ENCODE measurements around the gene ABCA7. TPM values are rescaled to one million over a fixed set of nuclear protein-coding genes. Genes with fewer than 3 reads are reported as not detected.
"Not testable (repeated sequence)": the region's sequence is repeated elsewhere in the genome, so short reads cannot be mapped to it uniquely, and the experiment has no call there.

The ABCA7 gene
- total and polyA plus RNA-seq, 12 donors = 2.1 to 109 (median 18.8) TPM

GRCh38 chr19:1018932-1019615, 20.8 kb upstream of the ABCA7 start:
- no peaks in the 10 kb centered on the region for H3K9me3 ChIP-seq (replicated peaks in 1 of 3)
- peak overlapping the region in 1 of 5 donors; percentile 90 for H3K27ac ChIP-seq
- H3K4me3 ChIP-seq = peak overlapping the region in 1 of 4 donors; percentile 99
- H3K4me1 ChIP-seq (replicated peaks in 1 of 2) = peaks cover 27 to 51% of the 10 kb centered on the region in 2 donors
- H3K27me3 ChIP-seq = no peaks in the 10 kb centered on the region
- peaks cover 0 to 2% of the 10 kb centered on the region in 2 donors for H3K36me3 ChIP-seq (replicated peaks in 1 of 2)
- WGBS, 4 donors = 43 to 48% (median 44%) methylated on average over 6 to 17 of the region's 17 CpGs
- DNase-seq = no peak
- TF ChIP-seq POLR2A (IDR thresholded peaks at IDR 0.05) (no peak), CTCF (IDR thresholded peaks at IDR 0.05) (no peak)
- intact Hi-C loops (cut with DNase I) = no loop called here

- Histone ChIP-seq H3K27ac (peak overlapping the region in 2 of 5 donors; percentile 90 to 99), H3K9me3 (replicated peaks in 1 of 3) (no peaks in the 10 kb centered on the region), H3K4me3 (peak overlapping the region in 3 of 4 donors; percentile 62 to 99 (median 90)), H3K4me1 (replicated peaks in 1 of 2) (peaks cover 27 to 51% of the 10 kb centered on the region in 2 donors), H3K36me3 (replicated peaks in 1 of 2) (no peaks in the 10 kb centered on the region), H3K27me3 (no peaks in the 10 kb centered on the region)
- no peak for TF ChIP-seq POLR2A (IDR thresholded peaks at IDR 0.05)
- TF ChIP-seq CTCF (IDR thresholded peaks at IDR 0.05) = no peak
- intact Hi-C loops (cut with DNase I) = no loop called here
- DNase-seq = no peak
- 47 to 60% (median 56%) methylated on average over 4 to 18 of the region's 18 CpGs; no CpG with 5 or more reads in 1 of the 4 donors for WGBS, 4 donors
Observed at GRCh38 chr19:1019616-1019961, 20.3 kb upstream of the ABCA7 start.

- H3K4me3 ChIP-seq = peak overlapping the region; percentile 62 to 99 (median 78)
- no peak for TF ChIP-seq CTCF (IDR thresholded peaks at IDR 0.05)
- TF ChIP-seq POLR2A (IDR thresholded peaks at IDR 0.05) = no peak
- 0 to 1% (median 1%) methylated on average over 42 to 60 of the region's 60 CpGs for WGBS, 4 donors
- intact Hi-C loops (cut with DNase I) = no loop called here
- no peaks in the 10 kb centered on the region for H3K36me3 ChIP-seq (replicated peaks in 1 of 2)
- no peaks in the 10 kb centered on the region for H3K27me3 ChIP-seq
- DNase-seq = peak in 6 of 7 donors; percentile 51 to 76 (median 60)
- H3K9me3 ChIP-seq (replicated peaks in 1 of 3) = no peaks in the 10 kb centered on the region
- peak overlapping the region in 4 of 5 donors; percentile 88 to 99 (median 90) for H3K27ac ChIP-seq
- peaks cover 27 to 51% of the 10 kb centered on the region in 2 donors for H3K4me1 ChIP-seq (replicated peaks in 1 of 2)
Observed at GRCh38 chr19:1019980-1020867, 19.7 kb upstream of the ABCA7 start.

GRCh38 chr19:1020868-1021425, 19.0 kb upstream of the ABCA7 start, which contains the start of gene TMEM259:
TSS of gene TMEM259 (minus strand) at chr19:1021123. CDS start at chr19:1020996, 127 bp downstream.
- Histone ChIP-seq H3K9me3 (replicated peaks in 1 of 3) (no peaks in the 10 kb centered on the region), H3K36me3 (replicated peaks in 1 of 2) (no peaks in the 10 kb centered on the region), H3K4me3 (peak within 1 kb of the TSS; percentile 62 to 99 (median 78)), H3K27me3 (no peaks in the 10 kb centered on the region), H3K27ac (peak within 1 kb of the TSS; percentile 74 to 99 (median 90)), H3K4me1 (replicated peaks in 1 of 2) (peaks cover 27 to 48% of the 10 kb centered on the region in 2 donors)
- DNase-seq = peak; percentile 97 to 99 (median 98)
- peak; percentile 64 to 86 for TF ChIP-seq POLR2A (IDR thresholded peaks at IDR 0.05)
- TF ChIP-seq CTCF (IDR thresholded peaks at IDR 0.05) = no peak
- WGBS, 4 donors = 0% methylated on average over 14 to 68 of the region's 68 CpGs
- intact Hi-C loops (cut with DNase I) = no loop called here

- H3K27me3 ChIP-seq; H3K4me3 ChIP-seq; H3K36me3 ChIP-seq (replicated peaks in 1 of 2); H3K27ac ChIP-seq; H3K9me3 ChIP-seq (replicated peaks in 1 of 3); DNase-seq; intact Hi-C loops (cut with DNase I): not testable (repeated sequence)
- H3K4me1 ChIP-seq (replicated peaks in 1 of 2) = peaks cover 10 to 26% of the 10 kb centered on the region in 2 donors
- WGBS, 4 donors = 75 to 88% (median 83%) methylated on average over 5 of the region's 5 CpGs
Observed at GRCh38 chr19:1023883-1024188, 16.1 kb upstream of the ABCA7 start.

- WGBS, 4 donors = 79 to 95% (median 83%) methylated on average over 6 of the region's 6 CpGs
- intact Hi-C loops (cut with DNase I); DNase-seq; H3K27me3 ChIP-seq; H3K36me3 ChIP-seq (replicated peaks in 1 of 2); H3K4me3 ChIP-seq; H3K27ac ChIP-seq; H3K9me3 ChIP-seq (replicated peaks in 1 of 3): not testable (repeated sequence)
- peaks cover 0 to 14% of the 10 kb centered on the region in 2 donors for H3K4me1 ChIP-seq (replicated peaks in 1 of 2)
Observed at GRCh38 chr19:1025080-1025479, 14.8 kb upstream of the ABCA7 start.

All from adrenal gland (tissue), 12 donors.